ENCODE measurements around the gene HAUS7. TPM values are rescaled to one million over a fixed set of nuclear protein-coding genes. Genes with fewer than 3 reads are reported as not detected.

Gene HAUS7
- total RNA-seq, 2 donors from 2014 or later: 10.5 to 15.9 TPM

DNA sequence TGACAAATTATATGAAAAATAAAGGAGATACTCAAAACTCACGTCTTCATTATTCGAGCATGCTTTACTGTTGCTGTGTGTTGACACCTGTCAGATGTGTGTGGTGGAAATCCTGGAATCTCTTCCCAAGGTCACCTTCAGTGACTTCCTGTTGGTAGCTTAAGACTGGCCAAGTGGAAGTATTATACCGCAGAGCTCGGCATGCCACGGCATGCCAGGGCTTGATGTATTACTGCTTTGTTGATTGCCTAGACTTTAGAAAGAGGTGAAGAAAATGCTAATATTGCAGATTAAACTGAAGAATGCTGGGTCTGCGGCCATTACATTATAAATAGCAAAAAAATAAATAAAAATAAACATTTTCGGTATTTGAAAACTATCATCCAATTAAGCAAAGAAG, 29.1 kb downstream of the HAUS7 start:
- TF ChIP-seq CTCF (IDR thresholded peaks at IDR 0.05): no peak
- H3K9me3 ChIP-seq: no peaks in the 10 kb centered on the region
- H3K27me3 ChIP-seq: no peaks in the 10 kb centered on the region
- H3K27ac ChIP-seq: no peak overlapping the region
- no peak overlapping the region for H3K4me3 ChIP-seq
- no peaks in the 10 kb centered on the region for H3K36me3 ChIP-seq
- H3K4me1 ChIP-seq: no peaks in the 10 kb centered on the region
- no peak for DNase-seq (ENCODE audit: low spot score)

DNA sequence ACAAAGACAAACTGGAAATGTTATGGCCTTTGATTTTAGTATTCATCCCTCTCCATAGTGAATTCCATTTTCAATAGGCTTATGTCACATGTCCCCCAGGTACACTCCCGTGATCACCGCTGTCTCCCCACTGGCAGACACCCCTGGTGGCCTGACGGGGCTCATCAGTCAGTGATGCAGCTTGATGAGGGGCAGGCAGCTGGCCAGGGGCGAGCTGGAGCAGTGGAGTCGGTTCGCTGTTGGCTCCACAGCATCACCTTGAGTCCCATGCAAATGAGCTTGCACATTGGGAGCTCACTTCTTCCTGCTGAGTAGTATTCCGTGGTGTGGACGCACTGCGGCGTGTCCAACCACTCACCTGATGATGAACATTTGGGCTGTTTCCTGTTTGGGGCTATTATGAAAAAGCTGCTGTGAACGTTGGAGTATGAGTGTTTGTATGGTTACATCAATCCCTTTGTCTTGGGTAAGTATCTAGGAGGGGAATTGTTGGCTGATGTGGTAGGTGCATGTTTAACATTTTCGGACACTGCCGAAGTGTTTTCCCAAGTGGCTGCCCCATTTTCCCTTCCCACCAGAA, 29.7 kb downstream of the HAUS7 start:
- no peaks in the 10 kb centered on the region for H3K27me3 ChIP-seq
- H3K4me3 ChIP-seq: no peak overlapping the region
- H3K27ac ChIP-seq: no peak overlapping the region
- no peak for TF ChIP-seq CTCF (IDR thresholded peaks at IDR 0.05)
- DNase-seq (ENCODE audit: low spot score): no peak
- H3K4me1 ChIP-seq: no peaks in the 10 kb centered on the region
- H3K36me3 ChIP-seq: no peaks in the 10 kb centered on the region
- H3K9me3 ChIP-seq: no peaks in the 10 kb centered on the region

- DNase-seq (ENCODE audit: low spot score): no peak
- Histone ChIP-seq H3K27ac (no peak overlapping the region), H3K4me1 (no peaks in the 10 kb centered on the region), H3K9me3 (no peaks in the 10 kb centered on the region), H3K36me3 (no peaks in the 10 kb centered on the region), H3K4me3 (no peak overlapping the region), H3K27me3 (no peaks in the 10 kb centered on the region)
- TF ChIP-seq CTCF (IDR thresholded peaks at IDR 0.05): no peak
Measured at GRCh38 chrX:153439977-153440376, 30.4 kb downstream of the HAUS7 start.

DNA sequence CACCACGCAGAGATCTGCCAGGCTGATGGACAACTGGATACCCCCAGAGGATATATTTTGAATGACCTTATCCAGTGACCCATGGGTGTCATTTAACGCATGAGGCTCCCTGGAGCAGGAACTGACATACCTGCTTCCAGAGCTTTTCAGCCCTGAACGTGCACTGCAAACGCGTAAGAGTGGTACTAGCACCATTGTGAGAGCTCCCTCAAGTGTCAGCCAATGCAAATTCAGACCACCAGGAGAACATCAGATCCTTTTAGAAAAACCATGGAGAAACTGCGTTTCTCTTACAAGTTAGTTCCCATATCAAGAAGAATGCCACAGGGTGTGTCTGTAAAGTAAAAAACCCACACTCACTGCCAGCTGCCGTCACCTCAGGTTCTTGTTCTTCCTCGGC, 31.8 kb downstream of the HAUS7 start:
- Histone ChIP-seq H3K27me3 (no peaks in the 10 kb centered on the region), H3K27ac (no peak overlapping the region), H3K36me3 (no peaks in the 10 kb centered on the region), H3K4me1 (no peaks in the 10 kb centered on the region), H3K4me3 (no peak overlapping the region), H3K9me3 (no peaks in the 10 kb centered on the region)
- no peak for DNase-seq (ENCODE audit: low spot score)
- peak in 1 of 2 donors; percentile 51 for TF ChIP-seq CTCF (IDR thresholded peaks at IDR 0.05)

GRCh38 chrX:153435845-153436244, 34.5 kb downstream of the HAUS7 start:
- H3K27me3 ChIP-seq: no peaks in the 10 kb centered on the region
- peaks cover 0 to 8% of the 10 kb centered on the region in 2 donors for H3K9me3 ChIP-seq
- no peak for TF ChIP-seq CTCF (IDR thresholded peaks at IDR 0.05)
- no peak overlapping the region for H3K4me3 ChIP-seq
- no peaks in the 10 kb centered on the region for H3K36me3 ChIP-seq
- H3K27ac ChIP-seq: no peak overlapping the region
- no peak for DNase-seq (ENCODE audit: low spot score)
- no peaks in the 10 kb centered on the region for H3K4me1 ChIP-seq

- Histone ChIP-seq H3K9me3 (peaks cover 0 to 11% of the 10 kb centered on the region in 2 donors), H3K27ac (no peak overlapping the region), H3K27me3 (no peaks in the 10 kb centered on the region), H3K4me3 (no peak overlapping the region), H3K4me1 (no peaks in the 10 kb centered on the region), H3K36me3 (no peaks in the 10 kb centered on the region)
- no peak for DNase-seq (ENCODE audit: low spot score)
- TF ChIP-seq CTCF (IDR thresholded peaks at IDR 0.05): no peak
Measured at GRCh38 chrX:153434801-153435200, 35.6 kb downstream of the HAUS7 start.

All from right atrium auricular region (tissue), 2 donors.